ENCODE results near the gene CNGB1.

DNA sequence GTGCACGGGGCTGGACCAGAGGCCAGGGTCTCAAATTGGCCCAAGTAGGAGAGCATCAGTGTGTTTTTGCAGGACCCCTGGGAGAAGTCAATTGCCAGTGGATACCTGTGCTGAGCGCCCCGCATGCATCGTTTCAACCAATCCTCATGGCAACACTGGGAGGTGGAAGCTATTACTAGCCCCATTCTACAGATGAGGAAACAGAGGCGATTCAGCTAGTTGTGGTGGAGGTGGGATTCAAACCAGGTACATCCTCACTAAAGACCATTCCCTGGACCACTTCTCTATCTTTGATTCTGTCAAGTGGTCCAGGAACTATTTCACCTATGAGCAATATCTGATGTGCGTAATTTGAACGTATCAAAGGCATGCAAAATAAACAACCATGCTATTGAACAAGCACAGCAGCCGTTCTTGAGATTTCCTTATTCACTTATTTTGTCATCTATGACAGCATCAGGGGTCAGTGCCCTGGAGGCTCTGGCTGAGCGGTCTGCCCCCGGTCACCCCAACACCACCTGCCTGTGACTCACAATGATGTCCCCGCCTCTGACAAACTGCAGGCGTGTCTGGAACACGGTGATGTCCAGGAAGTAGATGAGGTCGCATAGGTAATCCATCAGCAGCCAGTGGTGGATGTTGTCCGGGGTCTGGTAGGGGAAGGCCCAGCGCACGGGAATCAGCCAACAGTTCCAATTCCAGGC, 54.0 kb downstream of the CNGB1 start:
- TF ChIP-seq POLR2AphosphoS5 (IDR thresholded peaks at IDR 0.05; ENCODE audit: low read depth, low read length) (no peak), ZNF326 (CRISPR knock-in tag; IDR thresholded peaks at IDR 0.05; ENCODE audit: borderline replicate concordance) (no peak), MLLT10 (CRISPR knock-in tag; IDR thresholded peaks at IDR 0.05) (no peak), CEBPG (CRISPR knock-in tag; IDR thresholded peaks at IDR 0.05) (no peak), MBNL3 (CRISPR knock-in tag; conservative IDR thresholded peaks at IDR 0.05) (no peak), EZH2 (conservative IDR thresholded peaks at IDR 0.05; ENCODE audit: low read depth, low read length) (no peak), ZNF740 (CRISPR knock-in tag; IDR thresholded peaks at IDR 0.05) (no peak)

All from HepG2 (cell line).